Measurements from ENCODE around the gene SLC49A4.
A peak's percentile ranks its signal among the peaks of the same experiment; 100 is the strongest.

The SLC49A4 gene

DNA sequence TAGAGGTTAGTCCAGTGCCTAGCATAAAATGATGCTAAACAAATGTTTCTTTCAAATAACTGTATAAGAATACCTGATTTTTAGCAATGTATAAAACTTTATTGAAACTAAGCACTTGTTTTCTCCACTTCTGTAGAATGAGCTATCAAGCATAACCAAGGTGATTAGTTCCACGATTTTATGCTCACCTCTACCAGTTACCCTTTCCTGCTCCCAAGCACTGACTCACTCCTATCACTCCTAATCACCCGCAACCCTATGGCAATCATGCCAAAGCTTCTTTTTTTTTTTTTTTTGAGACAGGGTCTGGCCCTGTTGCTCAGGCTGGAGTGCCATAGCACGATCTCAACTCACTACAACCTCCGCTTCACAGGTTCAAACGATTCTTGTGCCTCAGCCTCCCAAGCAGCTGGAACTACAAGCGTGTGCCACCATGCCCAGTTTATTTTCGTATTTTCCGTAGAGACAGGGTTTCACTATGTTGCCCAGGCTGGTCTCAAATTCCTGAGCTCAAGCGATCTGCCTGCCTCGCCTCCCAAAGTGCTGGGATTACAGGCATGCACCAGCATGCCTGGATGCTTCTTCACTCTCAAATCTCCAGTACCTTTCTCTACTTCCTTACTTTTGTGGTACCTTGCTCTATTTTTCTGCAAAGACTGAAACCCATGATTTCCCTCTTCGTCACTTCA is 5.1 kb upstream of the SLC49A4 start:
- Histone ChIP-seq H3K4me1 (ENCODE audit: control insufficient read depth, low read depth, low read length) (no peaks in the 10 kb centered on the region), H3K4me2 (ENCODE audit: low read length) (no peak overlapping the region), H3K4ac (ENCODE audit: low read depth, low read length) (no peak overlapping the region), H4K8ac (ENCODE audit: low read depth, low read length) (no peak overlapping the region), H2BK120ac (ENCODE audit: low read depth, low read length) (no peak overlapping the region), H3K36me3 (ENCODE audit: control insufficient read depth, insufficient read depth, low read length) (no peaks in the 10 kb centered on the region), H2AK5ac (ENCODE audit: low read length) (no peak overlapping the region), H3K9ac (ENCODE audit: low read length) (no peak overlapping the region), H3K56ac (ENCODE audit: low read length) (no peak overlapping the region), H3K79me1 (ENCODE audit: low read length) (no peaks in the 10 kb centered on the region), H3K27me3 (ENCODE audit: insufficient read depth, low read length, poor library complexity) (no peaks in the 10 kb centered on the region), H2BK5ac (ENCODE audit: low read length) (no peak overlapping the region), H3K23ac (ENCODE audit: low read length) (no peak overlapping the region), H3K4me3 (ENCODE audit: low read length) (no peak overlapping the region), H3K18ac (ENCODE audit: low read length) (no peak overlapping the region), H3K79me2 (ENCODE audit: control insufficient read depth, insufficient read depth, low read length) (no peaks in the 10 kb centered on the region), H2BK15ac (replicated peaks; ENCODE audit: low read depth) (no peak overlapping the region), H3K27ac (ENCODE audit: low read depth, low read length) (no peak overlapping the region), H4K5ac (ENCODE audit: low read length) (no peak overlapping the region)
- WGBS (ENCODE audit: extremely low coverage, insufficient coverage, low lambda C conversion rate), result no CpG with 5 or more reads among the region's 11 CpGs
- DNase-seq, result no peak

DNA sequence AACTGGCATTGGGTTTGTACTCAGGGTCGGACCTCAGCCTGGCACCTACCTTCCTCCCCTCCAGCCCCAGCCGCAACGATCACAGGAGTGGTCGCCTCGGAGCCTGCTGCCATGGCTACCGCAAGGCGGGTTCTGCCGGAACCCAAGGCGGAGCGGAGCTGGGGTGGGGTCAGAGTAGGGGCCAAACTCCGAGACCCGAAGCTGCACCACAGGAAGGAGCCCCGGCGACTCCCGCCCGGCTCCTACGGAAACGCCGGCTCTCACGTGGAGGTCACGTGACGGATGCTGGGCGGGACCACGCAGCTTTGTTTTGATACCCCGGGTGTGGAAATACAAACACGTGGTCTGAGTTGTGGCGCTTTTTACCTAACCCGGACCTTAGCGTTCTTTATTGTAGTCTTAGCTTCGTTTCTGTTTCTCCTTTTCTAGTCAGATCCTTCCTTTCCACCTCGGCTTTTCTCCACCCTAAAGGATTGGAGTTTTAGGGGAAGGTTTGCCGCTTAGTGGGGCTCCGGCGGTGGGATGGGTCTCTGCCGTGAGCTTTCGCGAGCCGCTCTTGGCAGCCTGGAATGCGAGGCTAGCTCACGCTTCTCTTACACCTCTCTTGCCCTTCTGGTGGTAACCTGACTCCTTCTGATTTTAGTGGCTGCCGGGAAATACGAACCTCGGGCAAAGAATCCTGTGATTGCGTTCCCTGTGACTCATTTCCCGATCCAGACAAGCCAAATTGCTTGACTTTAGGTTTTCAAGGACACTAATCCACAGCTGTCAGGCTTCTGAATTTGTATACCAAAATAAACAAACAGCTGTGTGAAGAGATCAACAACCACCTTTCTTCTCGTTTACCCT is 1.1 kb upstream of the SLC49A4 start, which contains the start of gene HSPBAP1:
TSS of gene HSPBAP1 (minus strand) at position 264 of the 849 bp plus-strand sequence. CDS start at position 113, 151 bp downstream.
- peak within 1 kb of the TSS; percentile 97 for H3K56ac ChIP-seq (ENCODE audit: low read length)
- H2BK15ac ChIP-seq (replicated peaks; ENCODE audit: low read depth), result no peak within 1 kb of the TSS
- H2AK5ac ChIP-seq (ENCODE audit: low read length), result no peak within 1 kb of the TSS
- peaks cover 2% of the 10 kb centered on the region for H3K79me1 ChIP-seq (ENCODE audit: low read length)
- no peak within 1 kb of the TSS for H4K8ac ChIP-seq (ENCODE audit: low read depth, low read length)
- no peaks in the 10 kb centered on the region for H3K27me3 ChIP-seq (ENCODE audit: insufficient read depth, low read length, poor library complexity)
- peak; percentile 98 for DNase-seq
- H4K5ac ChIP-seq (ENCODE audit: low read length), result no peak within 1 kb of the TSS
- no peak within 1 kb of the TSS for H2BK120ac ChIP-seq (ENCODE audit: low read depth, low read length)
- no peak within 1 kb of the TSS for H3K23ac ChIP-seq (ENCODE audit: low read length)
- H2BK5ac ChIP-seq (ENCODE audit: low read length), result no peak within 1 kb of the TSS
- H3K27ac ChIP-seq (ENCODE audit: low read depth, low read length), result peak within 1 kb of the TSS; percentile 60
- H3K4ac ChIP-seq (ENCODE audit: low read depth, low read length), result no peak within 1 kb of the TSS
- peak within 1 kb of the TSS; percentile 85 for H3K18ac ChIP-seq (ENCODE audit: low read length)
- H3K79me2 ChIP-seq (ENCODE audit: control insufficient read depth, insufficient read depth, low read length), result no peaks in the 10 kb centered on the region
- H3K4me3 ChIP-seq (ENCODE audit: low read length), result peak within 1 kb of the TSS; percentile 74
- peak within 1 kb of the TSS; percentile 88 for H3K4me2 ChIP-seq (ENCODE audit: low read length)
- no CpG with 5 or more reads among the region's 46 CpGs for WGBS (ENCODE audit: extremely low coverage, insufficient coverage, low lambda C conversion rate)
- no peaks in the 10 kb centered on the region for H3K36me3 ChIP-seq (ENCODE audit: control insufficient read depth, insufficient read depth, low read length)
- H3K4me1 ChIP-seq (ENCODE audit: control insufficient read depth, low read depth, low read length), result peaks cover 2% of the 10 kb centered on the region
- peak within 1 kb of the TSS; percentile 86 for H3K9ac ChIP-seq (ENCODE audit: low read length)

DNA sequence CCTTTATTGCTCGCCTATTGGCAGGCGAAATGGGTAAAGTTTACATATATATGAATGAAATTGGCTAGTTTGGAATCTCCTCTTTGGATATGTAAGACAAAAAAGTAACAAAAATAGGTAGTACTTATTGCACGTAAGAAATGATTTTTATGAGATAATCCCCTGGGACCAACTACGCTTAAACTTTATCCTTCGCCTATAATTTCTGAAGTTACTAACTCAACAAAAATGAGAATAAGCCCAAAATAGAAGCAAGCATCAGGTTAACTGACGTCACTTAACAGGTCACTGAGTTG is 438 bp upstream of the SLC49A4 start:
- Histone ChIP-seq H4K5ac (ENCODE audit: low read length) (no peak overlapping the region), H3K27ac (ENCODE audit: low read depth, low read length) (peak overlapping the region; percentile 57), H2BK15ac (replicated peaks; ENCODE audit: low read depth) (no peak overlapping the region), H3K4me3 (ENCODE audit: low read length) (peak overlapping the region; percentile 50), H3K4me2 (ENCODE audit: low read length) (peak overlapping the region; percentile 88), H3K23ac (ENCODE audit: low read length) (no peak overlapping the region), H2BK120ac (ENCODE audit: low read depth, low read length) (no peak overlapping the region), H2AK5ac (ENCODE audit: low read length) (no peak overlapping the region), H3K27me3 (ENCODE audit: insufficient read depth, low read length, poor library complexity) (no peaks in the 10 kb centered on the region), H2BK5ac (ENCODE audit: low read length) (no peak overlapping the region), H3K9ac (ENCODE audit: low read length) (peak overlapping the region; percentile 62), H3K79me1 (ENCODE audit: low read length) (peaks cover 4% of the 10 kb centered on the region), H3K56ac (ENCODE audit: low read length) (peak overlapping the region; percentile 85), H3K4ac (ENCODE audit: low read depth, low read length) (no peak overlapping the region), H3K79me2 (ENCODE audit: control insufficient read depth, insufficient read depth, low read length) (no peaks in the 10 kb centered on the region), H3K4me1 (ENCODE audit: control insufficient read depth, low read depth, low read length) (peaks cover 2% of the 10 kb centered on the region), H4K8ac (ENCODE audit: low read depth, low read length) (no peak overlapping the region), H3K36me3 (ENCODE audit: control insufficient read depth, insufficient read depth, low read length) (no peaks in the 10 kb centered on the region), H3K18ac (ENCODE audit: low read length) (no peak overlapping the region)
- no peak for DNase-seq
- no CpG with 5 or more reads among the region's 6 CpGs for WGBS (ENCODE audit: extremely low coverage, insufficient coverage, low lambda C conversion rate)

DNA sequence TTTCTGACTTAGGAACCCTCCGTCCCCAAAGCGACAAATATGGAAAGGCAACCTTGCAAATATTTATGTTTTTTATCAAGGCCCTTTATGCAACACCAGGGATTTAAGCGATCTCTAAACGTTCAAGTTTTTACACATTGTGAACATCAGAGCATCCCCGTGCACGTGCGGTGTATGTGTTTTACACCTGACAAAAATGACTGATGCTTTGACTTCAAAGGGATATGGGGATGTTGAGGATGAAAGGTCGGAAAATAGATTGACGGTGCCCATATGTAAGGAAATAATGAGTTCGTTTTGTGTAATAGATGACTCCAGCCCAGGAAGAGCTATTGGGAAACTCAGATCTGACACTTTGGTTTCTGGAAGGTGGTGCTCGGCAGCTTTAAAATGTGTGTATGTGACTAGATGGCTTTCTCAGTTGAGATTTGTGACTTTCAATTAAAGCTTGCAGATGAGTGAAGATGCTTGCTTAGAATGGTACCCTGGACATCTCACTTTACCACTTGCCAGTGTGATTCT is 866 bp downstream of the SLC49A4 start:
- H3K27me3 ChIP-seq (ENCODE audit: insufficient read depth, low read length, poor library complexity), result no peaks in the 10 kb centered on the region
- H4K5ac ChIP-seq (ENCODE audit: low read length), result no peak overlapping the region
- peak overlapping the region; percentile 96 for H3K56ac ChIP-seq (ENCODE audit: low read length)
- peaks cover 2% of the 10 kb centered on the region for H3K4me1 ChIP-seq (ENCODE audit: control insufficient read depth, low read depth, low read length)
- peak overlapping the region; percentile 70 for H3K4me3 ChIP-seq (ENCODE audit: low read length)
- H2BK120ac ChIP-seq (ENCODE audit: low read depth, low read length), result no peak overlapping the region
- WGBS (ENCODE audit: extremely low coverage, insufficient coverage, low lambda C conversion rate), result no CpG with 5 or more reads among the region's 11 CpGs
- H2AK5ac ChIP-seq (ENCODE audit: low read length), result no peak overlapping the region
- no peak overlapping the region for H3K4ac ChIP-seq (ENCODE audit: low read depth, low read length)
- H4K8ac ChIP-seq (ENCODE audit: low read depth, low read length), result no peak overlapping the region
- no peak overlapping the region for H2BK5ac ChIP-seq (ENCODE audit: low read length)
- peak overlapping the region; percentile 94 for H3K9ac ChIP-seq (ENCODE audit: low read length)
- peaks cover 4% of the 10 kb centered on the region for H3K79me1 ChIP-seq (ENCODE audit: low read length)
- no peaks in the 10 kb centered on the region for H3K36me3 ChIP-seq (ENCODE audit: control insufficient read depth, insufficient read depth, low read length)
- H3K27ac ChIP-seq (ENCODE audit: low read depth, low read length), result no peak overlapping the region
- DNase-seq, result no peak
- no peak overlapping the region for H3K23ac ChIP-seq (ENCODE audit: low read length)
- no peak overlapping the region for H2BK15ac ChIP-seq (replicated peaks; ENCODE audit: low read depth)
- no peak overlapping the region for H3K18ac ChIP-seq (ENCODE audit: low read length)
- peak overlapping the region; percentile 77 for H3K4me2 ChIP-seq (ENCODE audit: low read length)
- H3K79me2 ChIP-seq (ENCODE audit: control insufficient read depth, insufficient read depth, low read length), result no peaks in the 10 kb centered on the region

DNA sequence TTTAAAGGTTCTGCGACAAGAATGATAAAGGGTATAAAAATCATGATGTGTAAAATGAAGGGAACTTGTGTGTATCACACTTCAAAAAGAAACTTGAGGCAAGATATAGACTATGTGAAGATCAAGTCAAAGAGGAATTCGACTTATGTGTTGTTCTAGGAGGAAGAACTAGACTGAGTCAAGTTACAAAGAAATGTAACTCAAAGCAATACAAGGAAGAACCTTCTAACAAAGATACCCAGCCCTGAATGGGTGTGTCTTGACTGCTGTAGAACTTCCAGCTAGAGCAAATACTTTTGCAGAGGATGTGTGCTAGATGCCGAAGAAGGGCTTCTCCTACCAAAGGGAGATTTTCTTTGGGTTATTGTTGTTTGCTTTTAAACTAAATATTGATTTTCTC is 2.4 kb downstream of the SLC49A4 start:
- no peak overlapping the region for H3K4me2 ChIP-seq (ENCODE audit: low read length)
- H3K18ac ChIP-seq (ENCODE audit: low read length), result no peak overlapping the region
- no peak for DNase-seq
- no peak overlapping the region for H2BK5ac ChIP-seq (ENCODE audit: low read length)
- no peak overlapping the region for H2AK5ac ChIP-seq (ENCODE audit: low read length)
- H3K27me3 ChIP-seq (ENCODE audit: insufficient read depth, low read length, poor library complexity), result no peaks in the 10 kb centered on the region
- H3K23ac ChIP-seq (ENCODE audit: low read length), result no peak overlapping the region
- H2BK15ac ChIP-seq (replicated peaks; ENCODE audit: low read depth), result no peak overlapping the region
- H3K4me1 ChIP-seq (ENCODE audit: control insufficient read depth, low read depth, low read length), result peaks cover 2% of the 10 kb centered on the region
- WGBS (ENCODE audit: extremely low coverage, insufficient coverage, low lambda C conversion rate), result no CpG with 5 or more reads among the region's 3 CpGs
- no peak overlapping the region for H3K9ac ChIP-seq (ENCODE audit: low read length)
- H2BK120ac ChIP-seq (ENCODE audit: low read depth, low read length), result no peak overlapping the region
- no peak overlapping the region for H3K27ac ChIP-seq (ENCODE audit: low read depth, low read length)
- H3K4ac ChIP-seq (ENCODE audit: low read depth, low read length), result no peak overlapping the region
- H3K79me1 ChIP-seq (ENCODE audit: low read length), result peaks cover 4% of the 10 kb centered on the region
- no peak overlapping the region for H4K8ac ChIP-seq (ENCODE audit: low read depth, low read length)
- no peak overlapping the region for H3K4me3 ChIP-seq (ENCODE audit: low read length)
- no peak overlapping the region for H3K56ac ChIP-seq (ENCODE audit: low read length)
- no peak overlapping the region for H4K5ac ChIP-seq (ENCODE audit: low read length)
- no peaks in the 10 kb centered on the region for H3K36me3 ChIP-seq (ENCODE audit: control insufficient read depth, insufficient read depth, low read length)
- no peaks in the 10 kb centered on the region for H3K79me2 ChIP-seq (ENCODE audit: control insufficient read depth, insufficient read depth, low read length)

All from mesendoderm (in vitro differentiated cells).